HepG2 (cell line): ENCODE results near the gene MMS19. TPM values are rescaled to one million over a fixed set of nuclear protein-coding genes. Genes with fewer than 3 reads are reported as not detected.

Source experiments
- ATAC-seq: fragments of 200-7000 bp; cut with Tn5 transposase; 3 replicates; pipeline ENCODE4 v1.9.1; 2020; ENCODE audit warnings: mild to moderate bottlenecking, moderate library complexity
- BruUV-seq: library from RNA; stranded (reverse); fragments of 400-500 nt; replicated peaks from 2 replicates; lab custom pipeline; 2021; lab: Mats Ljungman, UMichigan
- CTCF ChIA-PET: fragments of 300-600 bp; formaldehyde crosslinking; extraction: SDS; loops from one replicate; lab custom pipeline; 2021; ENCODE audit warnings: low total read pairs, inconsistent platforms, low intra/inter-chr PET ratio; lab: Yijun Ruan, JAX
- POLR2A ChIA-PET: fragments of 350-600 bp; sonication (Branson Sonifier 250); formaldehyde crosslinking; loops from one replicate; lab custom pipeline; 2020; ENCODE audit warnings: antibody characterized with exemption, inconsistent platforms; lab: Yijun Ruan, JAX
- DNase-seq: peaks from one replicate; pipeline ENCODE4 v3.0.0-alpha.2; 2015; ENCODE audit warnings: low spot score
- FAIRE-seq: peaks from 3 replicates; lab custom pipeline; 2011; peaks lifted over from hg19 to GRCh38; lab: Jason Lieb, UNC
- H2AFZ ChIP-seq: one replicate; pipeline ENCODE4 v1.6.1; 2011; ENCODE audit warnings: low read length, inconsistent platforms
- H3K27ac ChIP-seq: fragments of 300-600 bp; 3 replicates; pipeline ENCODE4 v1.8.0; 2011; ENCODE audit warnings: mixed run types, mild to moderate bottlenecking, mixed read lengths, low read length, inconsistent platforms; ENCODE audit not compliant: insufficient read depth; ENCODE audit errors: extremely low read length
- H3K27me3 ChIP-seq, 2 experiments: fragments of 200-600 bp in 1 of 2; 2 replicates in 1 of 2; 3 replicates in 1 of 2; pipeline versions ENCODE4 v1.6.0 to v1.8.0; 2011; ENCODE audit warnings: low read length in 2 of 2, mild to moderate bottlenecking in 2 of 2, moderate library complexity in 2 of 2, inconsistent platforms in 1 of 2; ENCODE audit not compliant: insufficient read depth in 2 of 2, control insufficient read depth in 1 of 2
- H3K36me3 ChIP-seq, 2 experiments: fragments of 200-600 bp in 1 of 2; replicated peaks in 1 of 2; 2 replicates in 1 of 2; 3 replicates in 1 of 2; pipeline versions ENCODE4 v1.5.1 to v1.8.0; 2011; ENCODE audit warnings: low read length in 2 of 2, inconsistent platforms in 1 of 2; ENCODE audit not compliant: insufficient read depth in 2 of 2, control insufficient read depth in 1 of 2
- H3K4me1 ChIP-seq: 2 replicates; pipeline ENCODE4 v1.5.1; 2012; ENCODE audit warnings: low read length, inconsistent platforms; ENCODE audit not compliant: insufficient read depth
- H3K4me2 ChIP-seq: 2 replicates; pipeline ENCODE4 v1.6.0; 2011; ENCODE audit warnings: low read depth, low read length, inconsistent platforms
- H3K4me3 ChIP-seq, 3 experiments: fragments of 200-600 bp in 1 of 3; sonication (generic), shearing (Covaris generic) in 1 of 3; replicated peaks in 1 of 3; 2 replicates each; pipeline ENCODE4 v1.5.1; 2011 to 2016; ENCODE audit warnings: low read length in 3 of 3, inconsistent platforms in 2 of 3, low read depth in 2 of 3, mild to moderate bottlenecking in 2 of 3, control low read depth in 1 of 3, mixed read lengths in 1 of 3; ENCODE audit not compliant: insufficient read depth in 1 of 3
- H3K79me2 ChIP-seq: one replicate; pipeline ENCODE4 v1.6.1; 2011; ENCODE audit warnings: low read length, inconsistent platforms; ENCODE audit not compliant: insufficient read depth
- H3K9ac ChIP-seq: 2 replicates; pipeline ENCODE4 v1.6.0; 2011; ENCODE audit warnings: mild to moderate bottlenecking, low read depth, low read length, inconsistent platforms; ENCODE audit not compliant: insufficient read depth
- H3K9me3 ChIP-seq: 2 replicates; pipeline ENCODE4 v1.5.1; 2012; ENCODE audit warnings: mild to moderate bottlenecking, low read length
- H4K20me1 ChIP-seq: 2 replicates; pipeline ENCODE4 v1.6.0; 2011; ENCODE audit warnings: inconsistent platforms, mild to moderate bottlenecking, low read length, moderate library complexity; ENCODE audit not compliant: insufficient read depth
- CHD4 ChIP-seq: fragments of 200-600 bp; sonication (generic); IDR thresholded peaks from 2 replicates; pipeline ENCODE4 v1.7.0; 2017; ENCODE audit warnings: mild to moderate bottlenecking, low read length, borderline replicate concordance
- ETV6 ChIP-seq: sonication (generic); formaldehyde crosslinking; conservative IDR thresholded peaks from 2 replicates; pipeline ENCODE4 v1.4.0; 2020; ENCODE audit warnings: missing genetic modification reagents
- FOSL2 ChIP-seq: sonication (generic); formaldehyde crosslinking; IDR thresholded peaks from 2 replicates; pipeline ENCODE4 v1.4.0; 2020; ENCODE audit warnings: missing genetic modification reagents
- GMEB2 ChIP-seq: IDR thresholded peaks from 2 replicates; pipeline ENCODE4 v1.6.1; 2016; ENCODE audit warnings: missing biosample characterization, missing genetic modification reagents, low read depth
- HBP1 ChIP-seq: IDR thresholded peaks from 2 replicates; pipeline ENCODE4 v1.6.1; 2016; ENCODE audit warnings: low read depth, control low read depth
- MED1 ChIP-seq: sonication (generic); formaldehyde crosslinking; IDR thresholded peaks from 2 replicates; pipeline ENCODE4 v1.4.0; 2020; ENCODE audit warnings: missing genetic modification reagents
- MEIS1 ChIP-seq: sonication (generic); formaldehyde crosslinking; IDR thresholded peaks from 2 replicates; pipeline ENCODE4 v1.9.0; 2021; ENCODE audit warnings: mild to moderate bottlenecking, missing genetic modification reagents, moderate library complexity, borderline replicate concordance
- MIER2 ChIP-seq: IDR thresholded peaks from 2 replicates; pipeline ENCODE4 v1.6.1; 2016; ENCODE audit warnings: missing biosample characterization, missing genetic modification reagents
- MTF2 ChIP-seq: sonication (generic); formaldehyde crosslinking; IDR thresholded peaks from 2 replicates; pipeline ENCODE4 v1.5.0; 2020; ENCODE audit warnings: missing genetic modification reagents, borderline replicate concordance
- NFE2L2 ChIP-seq: fragments of 150-350 bp; IDR thresholded peaks from 2 replicates; pipeline ENCODE4 v1.6.1; 2014; ENCODE audit warnings: low read length
- RNF2 ChIP-seq: fragments of 450-650 bp; conservative IDR thresholded peaks from 2 replicates; pipeline ENCODE4 v1.6.1; 2016; ENCODE audit warnings: low read depth
- THYN1 ChIP-seq: sonication (generic); formaldehyde crosslinking; IDR thresholded peaks from 2 replicates; pipeline ENCODE4 v1.8.1; 2023; ENCODE audit warnings: low read depth, mild to moderate bottlenecking, moderate library complexity, missing genetic modification reagents, borderline replicate concordance
- ZBTB26 ChIP-seq: IDR thresholded peaks from 2 replicates; pipeline ENCODE4 v1.6.1; 2016; ENCODE audit warnings: missing compliant biosample characterization, missing genetic modification reagents, borderline replicate concordance
- ZEB1 ChIP-seq: IDR thresholded peaks from 2 replicates; pipeline ENCODE4 v1.6.1; 2012; ENCODE audit warnings: mild to moderate bottlenecking, low read depth, inconsistent platforms; ENCODE audit not compliant: insufficient replicate concordance
- ZNF382 ChIP-seq: sonication (generic); formaldehyde crosslinking; IDR thresholded peaks from 2 replicates; pipeline ENCODE4 v1.5.0; 2020; ENCODE audit warnings: missing genetic modification reagents, mild to moderate bottlenecking, borderline replicate concordance
- ZNF709 ChIP-seq: sonication (generic); formaldehyde crosslinking; IDR thresholded peaks from 2 replicates; pipeline ENCODE4 v1.5.0; 2020; ENCODE audit warnings: mild to moderate bottlenecking, missing genetic modification reagents
- WGBS: methylation state at CpG from one replicate; pipeline ENCODE4 v1.1.6; 2017; ENCODE audit warnings: low lambda C conversion rate; 5-methylcytosine and 5-hydroxymethylcytosine counted together
- in situ Hi-C: cut with HindIII; loops from 2 replicates; pipeline ENCODE4 v1.10.0; 2017; ENCODE audit warnings: low pct_unique_long_range_greater_than_20kb; ENCODE audit not compliant: extremely low pct_ligation_motif_present
- intact Hi-C: fragments of 100-400 bp; cut with micrococcal nuclease; formaldehyde crosslinking; loops from one replicate; pipeline ENCODE4 v1.10.0; 2022; ENCODE audit not compliant: unreplicated experiment
- polyA plus RNA-seq, 8 experiments: library from polyadenylated mRNA; depleted of rRNA in 3 of 8; stranded (reverse) in 7 of 8; unstranded in 1 of 8; fragments of >200 nt; fragmentation: Illumina TruSeq in 4 of 8; extraction: Trizol in 4 of 8; gene quantifications; 2 replicates each; pipeline versions ENCODE4 v1.2.1 to v1.2.3, GENCODE V29; 2011 to 2016; ENCODE audit warnings: low read depth in 4 of 8, missing spikeins in 1 of 8, mixed read lengths in 1 of 8; ENCODE audit not compliant: insufficient read depth in 1 of 8
- total RNA-seq, 5 experiments: library from RNA; depleted of rRNA; stranded (reverse); fragments of >200 nt; fragmentation: Illumina TruSeq; extraction: Trizol; gene quantifications; 2 replicates each; pipeline ENCODE4 v1.2.3, GENCODE V29; 2016; ENCODE audit warnings: low read depth in 1 of 5

The MMS19 gene
- total and polyA plus RNA-seq, 2 of the 13 experiments (the other 11 are each of a cell fraction or from before 2014, with no cell fraction given) = 76.4 to 107 TPM

- FAIRE-seq (no peak), DNase-seq (no peak), ATAC-seq (no peak)
- H3K4me1 ChIP-seq = peaks cover 21% of the 10 kb centered on the region
- ChIA-PET POLR2A (no interaction called here), CTCF (no interaction called here)
- in situ Hi-C loops = no loop called here
- H3K9ac ChIP-seq = no peak overlapping the region
- H3K9me3 ChIP-seq = no peaks in the 10 kb centered on the region
- no peak overlapping the region for H3K4me2 ChIP-seq
- no peaks in the 10 kb centered on the region for H3K27me3 ChIP-seq
- WGBS = 100% methylated on average over 1 of the region's 1 CpG
- no peak overlapping the region for H3K4me3 ChIP-seq
- no TSS peak for BruUV-seq
- peaks cover 42% of the 10 kb centered on the region for H3K79me2 ChIP-seq
- peaks cover 11 to 48% of the 10 kb centered on the region in 2 experiments for H3K36me3 ChIP-seq
- no peaks in the 10 kb centered on the region for H4K20me1 ChIP-seq
- intact Hi-C loops = no loop called here
- H3K27ac ChIP-seq = no peak overlapping the region
- H2AFZ ChIP-seq = no peak overlapping the region
- TF ChIP-seq THYN1 (CRISPR knock-in tag) = no peak
- no peak for TF ChIP-seq CHD4
- TF ChIP-seq ZNF709 (CRISPR knock-in tag) = no peak
- no peak for TF ChIP-seq ZBTB26
- TF ChIP-seq FOSL2 (CRISPR knock-in tag) = no peak
- TF ChIP-seq MED1 = no peak
- no peak for TF ChIP-seq ZNF382 (CRISPR knock-in tag)
- no peak for TF ChIP-seq MTF2 (CRISPR knock-in tag)
- no peak for TF ChIP-seq MIER2 (CRISPR knock-in tag)
Observed at GRCh38 chr10:97483921-97484320, 14.3 kb downstream of the MMS19 start.

DNA sequence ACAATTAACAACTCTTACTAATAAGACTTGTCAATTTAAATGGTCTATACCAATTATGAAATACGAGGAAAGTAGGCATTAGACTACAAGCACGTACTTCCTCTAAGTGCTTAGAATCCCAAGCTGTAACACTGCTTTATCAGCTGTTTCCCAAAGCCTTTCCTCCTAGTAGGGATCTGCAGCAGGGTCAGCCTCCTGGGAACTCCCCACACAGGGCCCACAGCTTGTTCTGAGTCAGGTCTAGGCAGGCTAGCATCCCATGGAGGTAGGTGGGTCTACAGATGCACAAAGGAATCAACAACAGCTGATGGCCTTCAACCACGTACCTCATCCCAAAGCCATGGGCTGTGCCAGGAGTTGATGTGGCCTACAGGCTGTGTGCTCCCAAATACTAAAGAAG is 14.7 kb downstream of the MMS19 start:
- CTCF ChIA-PET = no interaction called here

More for the DNA sequence above, 14.7 kb downstream of the MMS19 start:
- peaks cover 22% of the 10 kb centered on the region for H3K4me1 ChIP-seq
- ATAC-seq = no peak
- no peak overlapping the region for H3K9ac ChIP-seq
- H3K4me2 ChIP-seq = no peak overlapping the region
- peaks cover 37% of the 10 kb centered on the region for H3K79me2 ChIP-seq
- BruUV-seq = no TSS peak
- no peaks in the 10 kb centered on the region for H3K27me3 ChIP-seq
- POLR2A ChIA-PET = no interaction called here
- H4K20me1 ChIP-seq = no peaks in the 10 kb centered on the region
- no peak for DNase-seq
- H2AFZ ChIP-seq = no peak overlapping the region
- intact Hi-C loops = no loop called here
- in situ Hi-C loops = no loop called here
- H3K27ac ChIP-seq = no peak overlapping the region
- H3K36me3 ChIP-seq = peaks cover 11 to 50% of the 10 kb centered on the region in 2 experiments
- 98% methylated on average over 2 of the region's 3 CpGs for WGBS
- no peak for TF ChIP-seq ETV6
- no peak for TF ChIP-seq NFE2L2
- TF ChIP-seq ZEB1 = no peak
- TF ChIP-seq RNF2 = no peak
- no peak for TF ChIP-seq GMEB2 (CRISPR knock-in tag)
- TF ChIP-seq HBP1 = no peak
- no peak for TF ChIP-seq MEIS1 (CRISPR knock-in tag)
- H3K4me3 ChIP-seq = no peak overlapping the region
- H3K9me3 ChIP-seq = no peaks in the 10 kb centered on the region
- FAIRE-seq = no peak
